HepG2 (cell line): ENCODE results near the gene TNFRSF25. TPM values are rescaled to one million over a fixed set of nuclear protein-coding genes. Genes with fewer than 3 reads are reported as not detected.

Source experiments
- ATAC-seq: fragments of 200-7000 bp; cut with Tn5 transposase; 3 replicates; pipeline ENCODE4 v1.9.1; 2020; ENCODE audit warnings: mild to moderate bottlenecking, moderate library complexity
- BruUV-seq: library from RNA; stranded (reverse); fragments of 400-500 nt; replicated peaks from 2 replicates; lab custom pipeline; 2021; lab: Mats Ljungman, UMichigan
- CTCF ChIA-PET: fragments of 300-600 bp; formaldehyde crosslinking; extraction: SDS; loops from one replicate; lab custom pipeline; 2021; ENCODE audit warnings: low total read pairs, inconsistent platforms, low intra/inter-chr PET ratio; lab: Yijun Ruan, JAX
- POLR2A ChIA-PET: fragments of 350-600 bp; sonication (Branson Sonifier 250); formaldehyde crosslinking; loops from one replicate; lab custom pipeline; 2020; ENCODE audit warnings: antibody characterized with exemption, inconsistent platforms; lab: Yijun Ruan, JAX
- DNase-seq: peaks from one replicate; pipeline ENCODE4 v3.0.0-alpha.2; 2015; ENCODE audit warnings: low spot score
- FAIRE-seq: peaks from 3 replicates; lab custom pipeline; 2011; peaks lifted over from hg19 to GRCh38; lab: Jason Lieb, UNC
- H2AFZ ChIP-seq: one replicate; pipeline ENCODE4 v1.6.1; 2011; ENCODE audit warnings: low read length, inconsistent platforms
- H3K27ac ChIP-seq: fragments of 300-600 bp; 3 replicates; pipeline ENCODE4 v1.8.0; 2011; ENCODE audit warnings: mixed run types, mild to moderate bottlenecking, mixed read lengths, low read length, inconsistent platforms; ENCODE audit not compliant: insufficient read depth; ENCODE audit errors: extremely low read length
- H3K27me3 ChIP-seq, 2 experiments: fragments of 200-600 bp in 1 of 2; 2 replicates in 1 of 2; 3 replicates in 1 of 2; pipeline versions ENCODE4 v1.6.0 to v1.8.0; 2011; ENCODE audit warnings: low read length in 2 of 2, mild to moderate bottlenecking in 2 of 2, moderate library complexity in 2 of 2, inconsistent platforms in 1 of 2; ENCODE audit not compliant: insufficient read depth in 2 of 2, control insufficient read depth in 1 of 2
- H3K36me3 ChIP-seq, 2 experiments: fragments of 200-600 bp in 1 of 2; replicated peaks in 1 of 2; 2 replicates in 1 of 2; 3 replicates in 1 of 2; pipeline versions ENCODE4 v1.5.1 to v1.8.0; 2011; ENCODE audit warnings: low read length in 2 of 2, inconsistent platforms in 1 of 2; ENCODE audit not compliant: insufficient read depth in 2 of 2, control insufficient read depth in 1 of 2
- H3K4me1 ChIP-seq: 2 replicates; pipeline ENCODE4 v1.5.1; 2012; ENCODE audit warnings: low read length, inconsistent platforms; ENCODE audit not compliant: insufficient read depth
- H3K4me2 ChIP-seq: 2 replicates; pipeline ENCODE4 v1.6.0; 2011; ENCODE audit warnings: low read depth, low read length, inconsistent platforms
- H3K4me3 ChIP-seq, 3 experiments: fragments of 200-600 bp in 1 of 3; sonication (generic), shearing (Covaris generic) in 1 of 3; replicated peaks in 1 of 3; 2 replicates each; pipeline ENCODE4 v1.5.1; 2011 to 2016; ENCODE audit warnings: low read length in 3 of 3, inconsistent platforms in 2 of 3, low read depth in 2 of 3, mild to moderate bottlenecking in 2 of 3, control low read depth in 1 of 3, mixed read lengths in 1 of 3; ENCODE audit not compliant: insufficient read depth in 1 of 3
- H3K79me2 ChIP-seq: one replicate; pipeline ENCODE4 v1.6.1; 2011; ENCODE audit warnings: low read length, inconsistent platforms; ENCODE audit not compliant: insufficient read depth
- H3K9ac ChIP-seq: 2 replicates; pipeline ENCODE4 v1.6.0; 2011; ENCODE audit warnings: mild to moderate bottlenecking, low read depth, low read length, inconsistent platforms; ENCODE audit not compliant: insufficient read depth
- H3K9me3 ChIP-seq: 2 replicates; pipeline ENCODE4 v1.5.1; 2012; ENCODE audit warnings: mild to moderate bottlenecking, low read length
- H4K20me1 ChIP-seq: 2 replicates; pipeline ENCODE4 v1.6.0; 2011; ENCODE audit warnings: inconsistent platforms, mild to moderate bottlenecking, low read length, moderate library complexity; ENCODE audit not compliant: insufficient read depth
- BCL6 ChIP-seq: IDR thresholded peaks from 2 replicates; pipeline ENCODE4 v1.6.1; 2016; ENCODE audit warnings: missing genetic modification reagents, missing compliant biosample characterization
- ELF3 ChIP-seq: IDR thresholded peaks from 2 replicates; pipeline ENCODE4 v1.6.1; 2016; ENCODE audit warnings: missing genetic modification reagents, missing compliant biosample characterization
- FOXC1 ChIP-seq: sonication (generic); formaldehyde crosslinking; IDR thresholded peaks from 2 replicates; pipeline ENCODE4 v1.8.0; 2022; ENCODE audit warnings: mild to moderate bottlenecking, missing genetic modification reagents, borderline replicate concordance
- FOXO4 ChIP-seq: sonication (generic); formaldehyde crosslinking; conservative IDR thresholded peaks from 2 replicates; pipeline ENCODE4 v1.8.1; 2023; ENCODE audit warnings: missing genetic modification reagents
- KAT8 ChIP-seq: IDR thresholded peaks from 2 replicates; pipeline ENCODE4 v1.6.1; 2016; ENCODE audit warnings: missing genetic modification reagents, missing compliant biosample characterization
- PCBP2 ChIP-seq: fragments of 200-400 bp; formaldehyde crosslinking; optimal IDR thresholded peaks from 2 replicates; pipeline ENCODE3; 2018; ENCODE audit warnings: low read length, low read depth; ENCODE audit not compliant: poor library complexity, severe bottlenecking
- STAT5B ChIP-seq: sonication (generic); formaldehyde crosslinking; IDR thresholded peaks from 2 replicates; pipeline ENCODE4 v1.4.0; 2020; ENCODE audit warnings: missing genetic modification reagents
- THRA ChIP-seq: sonication (generic); formaldehyde crosslinking; IDR thresholded peaks from 2 replicates; pipeline ENCODE4 v1.4.0; 2020; ENCODE audit warnings: missing genetic modification reagents, borderline replicate concordance
- XBP1 ChIP-seq: sonication (generic); formaldehyde crosslinking; IDR thresholded peaks from 2 replicates; pipeline ENCODE4 v1.5.0; 2020; ENCODE audit warnings: missing genetic modification reagents
- ZNF225 ChIP-seq: sonication (generic); formaldehyde crosslinking; IDR thresholded peaks from 2 replicates; pipeline ENCODE4 v1.4.0; 2020; ENCODE audit warnings: mild to moderate bottlenecking, missing genetic modification reagents
- ZNF556 ChIP-seq: sonication (generic); formaldehyde crosslinking; IDR thresholded peaks from 2 replicates; pipeline ENCODE4 v1.4.0; 2020; ENCODE audit warnings: mild to moderate bottlenecking, missing genetic modification reagents, borderline replicate concordance
- ZNF878 ChIP-seq: sonication (generic); formaldehyde crosslinking; IDR thresholded peaks from 2 replicates; pipeline ENCODE4 v1.8.1; 2023; ENCODE audit warnings: mild to moderate bottlenecking, missing genetic modification reagents, moderate library complexity
- WGBS: methylation state at CpG from one replicate; pipeline ENCODE4 v1.1.6; 2017; ENCODE audit warnings: low lambda C conversion rate; 5-methylcytosine and 5-hydroxymethylcytosine counted together
- in situ Hi-C: cut with HindIII; loops from 2 replicates; pipeline ENCODE4 v1.10.0; 2017; ENCODE audit warnings: low pct_unique_long_range_greater_than_20kb; ENCODE audit not compliant: extremely low pct_ligation_motif_present
- intact Hi-C: fragments of 100-400 bp; cut with micrococcal nuclease; formaldehyde crosslinking; loops from one replicate; pipeline ENCODE4 v1.10.0; 2022; ENCODE audit not compliant: unreplicated experiment
- polyA plus RNA-seq, 8 experiments: library from polyadenylated mRNA; depleted of rRNA in 3 of 8; stranded (reverse) in 7 of 8; unstranded in 1 of 8; fragments of >200 nt; fragmentation: Illumina TruSeq in 4 of 8; extraction: Trizol in 4 of 8; gene quantifications; 2 replicates each; pipeline versions ENCODE4 v1.2.1 to v1.2.3, GENCODE V29; 2011 to 2016; ENCODE audit warnings: low read depth in 4 of 8, missing spikeins in 1 of 8, mixed read lengths in 1 of 8; ENCODE audit not compliant: insufficient read depth in 1 of 8
- total RNA-seq, 5 experiments: library from RNA; depleted of rRNA; stranded (reverse); fragments of >200 nt; fragmentation: Illumina TruSeq; extraction: Trizol; gene quantifications; 2 replicates each; pipeline ENCODE4 v1.2.3, GENCODE V29; 2016; ENCODE audit warnings: low read depth in 1 of 5
- TF ChIP-seq, protein P1 (sequence below): sonication (generic); formaldehyde crosslinking; IDR thresholded peaks from 2 replicates; pipeline ENCODE4 v1.4.0; 2020; ENCODE audit warnings: mild to moderate bottlenecking, missing genetic modification reagents, borderline replicate concordance

The TNFRSF25 gene
- total and polyA plus RNA-seq, 2 of the 13 experiments (the other 11 are each of a cell fraction or from before 2014, with no cell fraction given): 1.4 to 1.5 TPM

DNA sequence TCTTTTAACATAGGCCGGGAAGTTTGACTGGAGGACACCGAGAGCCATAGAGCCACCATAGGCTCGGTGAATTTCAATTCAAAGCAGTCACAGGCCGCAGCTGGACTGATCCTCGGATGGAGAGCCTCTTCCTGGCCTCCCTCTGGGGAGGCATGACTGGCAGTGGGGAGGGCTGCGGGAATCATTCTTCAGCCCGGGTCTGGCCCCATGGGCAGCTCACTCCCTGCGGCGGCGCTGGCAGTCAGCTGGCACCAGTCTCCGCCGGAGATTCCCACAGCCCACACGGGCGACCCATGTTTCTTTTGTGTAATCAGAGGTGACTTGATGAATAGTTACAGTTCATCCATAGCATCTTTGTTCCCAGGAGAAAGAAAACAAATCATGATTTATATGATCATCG lies 30.8 kb downstream of the TNFRSF25 start:
- intact Hi-C loops: no loop called here

More for the DNA sequence above, 30.8 kb downstream of the TNFRSF25 start:
- peaks cover 32% of the 10 kb centered on the region for H3K4me1 ChIP-seq
- TF ChIP-seq ELF3 (CRISPR knock-in tag): no peak
- TF ChIP-seq PCBP2: no peak
- no peak for TF ChIP-seq KAT8 (CRISPR knock-in tag)
- TF ChIP-seq THRA (CRISPR knock-in tag): no peak
- no peak for TF ChIP-seq STAT5B
- no peak for TF ChIP-seq ZNF556 (CRISPR knock-in tag)
- TF ChIP-seq XBP1 (CRISPR knock-in tag): no peak
- no peak for TF ChIP-seq FOXC1 (CRISPR knock-in tag)
- TF ChIP-seq BCL6 (CRISPR knock-in tag): no peak
- no peak for TF ChIP-seq FOXO4
- TF ChIP-seq, protein P1, sequence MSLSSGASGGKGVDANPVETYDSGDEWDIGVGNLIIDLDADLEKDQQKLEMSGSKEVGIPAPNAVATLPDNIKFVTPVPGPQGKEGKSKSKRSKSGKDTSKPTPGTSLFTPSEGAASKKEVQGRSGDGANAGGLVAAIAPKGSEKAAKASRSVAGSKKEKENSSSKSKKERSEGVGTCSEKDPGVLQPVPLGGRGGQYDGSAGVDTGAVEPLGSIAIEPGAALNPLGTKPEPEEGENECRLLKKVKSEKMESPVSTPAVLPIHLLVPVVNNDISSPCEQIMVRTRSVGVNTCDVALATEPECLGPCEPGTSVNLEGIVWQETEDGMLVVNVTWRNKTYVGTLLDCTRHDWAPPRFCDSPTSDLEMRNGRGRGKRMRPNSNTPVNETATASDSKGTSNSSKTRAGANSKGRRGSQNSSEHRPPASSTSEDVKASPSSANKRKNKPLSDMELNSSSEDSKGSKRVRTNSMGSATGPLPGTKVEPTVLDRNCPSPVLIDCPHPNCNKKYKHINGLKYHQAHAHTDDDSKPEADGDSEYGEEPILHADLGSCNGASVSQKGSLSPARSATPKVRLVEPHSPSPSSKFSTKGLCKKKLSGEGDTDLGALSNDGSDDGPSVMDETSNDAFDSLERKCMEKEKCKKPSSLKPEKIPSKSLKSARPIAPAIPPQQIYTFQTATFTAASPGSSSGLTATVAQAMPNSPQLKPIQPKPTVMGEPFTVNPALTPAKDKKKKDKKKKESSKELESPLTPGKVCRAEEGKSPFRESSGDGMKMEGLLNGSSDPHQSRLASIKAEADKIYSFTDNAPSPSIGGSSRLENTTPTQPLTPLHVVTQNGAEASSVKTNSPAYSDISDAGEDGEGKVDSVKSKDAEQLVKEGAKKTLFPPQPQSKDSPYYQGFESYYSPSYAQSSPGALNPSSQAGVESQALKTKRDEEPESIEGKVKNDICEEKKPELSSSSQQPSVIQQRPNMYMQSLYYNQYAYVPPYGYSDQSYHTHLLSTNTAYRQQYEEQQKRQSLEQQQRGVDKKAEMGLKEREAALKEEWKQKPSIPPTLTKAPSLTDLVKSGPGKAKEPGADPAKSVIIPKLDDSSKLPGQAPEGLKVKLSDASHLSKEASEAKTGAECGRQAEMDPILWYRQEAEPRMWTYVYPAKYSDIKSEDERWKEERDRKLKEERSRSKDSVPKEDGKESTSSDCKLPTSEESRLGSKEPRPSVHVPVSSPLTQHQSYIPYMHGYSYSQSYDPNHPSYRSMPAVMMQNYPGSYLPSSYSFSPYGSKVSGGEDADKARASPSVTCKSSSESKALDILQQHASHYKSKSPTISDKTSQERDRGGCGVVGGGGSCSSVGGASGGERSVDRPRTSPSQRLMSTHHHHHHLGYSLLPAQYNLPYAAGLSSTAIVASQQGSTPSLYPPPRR (CRISPR knock-in tag): no peak
- no peak for TF ChIP-seq ZNF225 (CRISPR knock-in tag)
- no peak for TF ChIP-seq ZNF878 (CRISPR knock-in tag)
- FAIRE-seq: no peak
- no peaks in the 10 kb centered on the region for H3K79me2 ChIP-seq
- no peak overlapping the region for H3K9ac ChIP-seq
- H3K4me3 ChIP-seq: no peak overlapping the region
- no peaks in the 10 kb centered on the region for H3K9me3 ChIP-seq
- DNase-seq: no peak
- POLR2A ChIA-PET: no interaction called here
- WGBS: 33% methylated on average over 2 of the region's 15 CpGs
- no peaks in the 10 kb centered on the region for H4K20me1 ChIP-seq
- H2AFZ ChIP-seq: no peak overlapping the region
- no peak for ATAC-seq
- peaks cover 9 to 49% of the 10 kb centered on the region in 2 experiments for H3K27me3 ChIP-seq
- CTCF ChIA-PET: no interaction called here
- H3K4me2 ChIP-seq: no peak overlapping the region
- H3K27ac ChIP-seq: no peak overlapping the region
- BruUV-seq: no TSS peak
- in situ Hi-C loops: no loop called here
- no peaks in the 10 kb centered on the region for H3K36me3 ChIP-seq
